ENCODE results near the gene BCKDHA. TPM values are rescaled to one million over a fixed set of nuclear protein-coding genes. Genes with fewer than 3 reads are reported as not detected.

Gene BCKDHA
- total and polyA plus RNA-seq, 7 donors: 19.0 to 35.7 (median 32.9) TPM

DNA sequence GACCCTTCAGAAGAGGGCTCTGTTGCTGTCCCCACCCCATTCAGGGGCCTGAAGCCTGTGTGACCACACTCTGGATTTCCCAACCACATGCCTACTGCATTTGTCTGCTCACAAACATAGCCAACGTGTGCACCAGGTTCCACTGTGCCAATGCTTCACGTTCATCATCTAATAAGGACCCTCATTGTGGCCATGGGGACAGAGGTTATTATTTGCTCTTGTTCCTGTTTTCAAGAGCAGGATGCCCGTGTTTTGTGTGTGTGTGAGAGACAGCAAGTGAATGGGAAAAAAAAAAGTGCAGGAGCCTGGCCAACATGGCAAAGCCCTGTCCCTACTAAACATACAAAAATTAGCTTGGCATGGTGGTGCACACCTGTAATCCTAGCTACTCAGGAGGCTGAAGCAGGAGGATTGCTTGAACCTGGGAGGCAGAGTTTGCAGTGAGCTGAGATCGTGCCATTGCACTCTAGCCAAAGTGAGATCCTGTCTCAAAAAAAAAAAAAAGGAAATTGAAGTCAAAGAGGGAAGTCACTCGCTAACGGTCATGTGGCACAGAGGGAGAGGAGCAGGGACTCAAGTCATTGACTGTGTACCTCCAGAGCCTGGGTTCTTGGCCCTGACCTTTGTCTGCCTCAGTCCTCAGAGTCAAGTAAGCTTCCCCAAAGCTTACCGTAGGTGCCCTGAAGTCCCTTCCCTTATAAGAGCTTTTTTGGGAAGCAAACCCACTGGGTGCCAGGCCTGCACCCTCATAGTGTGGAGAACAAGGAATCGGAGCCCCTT, 22.7 kb downstream of the BCKDHA start:
- TF ChIP-seq EP300 (IDR thresholded peaks at IDR 0.05) (no peak), POLR2A (IDR thresholded peaks at IDR 0.05) (no peak), POLR2AphosphoS5 (IDR thresholded peaks at IDR 0.05) (no peak)
- TF ChIP-seq, protein P1, sequence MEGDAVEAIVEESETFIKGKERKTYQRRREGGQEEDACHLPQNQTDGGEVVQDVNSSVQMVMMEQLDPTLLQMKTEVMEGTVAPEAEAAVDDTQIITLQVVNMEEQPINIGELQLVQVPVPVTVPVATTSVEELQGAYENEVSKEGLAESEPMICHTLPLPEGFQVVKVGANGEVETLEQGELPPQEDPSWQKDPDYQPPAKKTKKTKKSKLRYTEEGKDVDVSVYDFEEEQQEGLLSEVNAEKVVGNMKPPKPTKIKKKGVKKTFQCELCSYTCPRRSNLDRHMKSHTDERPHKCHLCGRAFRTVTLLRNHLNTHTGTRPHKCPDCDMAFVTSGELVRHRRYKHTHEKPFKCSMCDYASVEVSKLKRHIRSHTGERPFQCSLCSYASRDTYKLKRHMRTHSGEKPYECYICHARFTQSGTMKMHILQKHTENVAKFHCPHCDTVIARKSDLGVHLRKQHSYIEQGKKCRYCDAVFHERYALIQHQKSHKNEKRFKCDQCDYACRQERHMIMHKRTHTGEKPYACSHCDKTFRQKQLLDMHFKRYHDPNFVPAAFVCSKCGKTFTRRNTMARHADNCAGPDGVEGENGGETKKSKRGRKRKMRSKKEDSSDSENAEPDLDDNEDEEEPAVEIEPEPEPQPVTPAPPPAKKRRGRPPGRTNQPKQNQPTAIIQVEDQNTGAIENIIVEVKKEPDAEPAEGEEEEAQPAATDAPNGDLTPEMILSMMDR (IDR thresholded peaks at IDR 0.05): no peak
- Histone ChIP-seq H3K4me3 (no peak overlapping the region), H3K9me3 (no peaks in the 10 kb centered on the region), H3K4me1 (peaks cover 0 to 8% (median 2%) of the 10 kb centered on the region in 4 donors), H3K27ac (no peak overlapping the region), H3K36me3 (peaks cover 34 to 95% (median 40%) of the 10 kb centered on the region in 4 donors), H3K27me3 (no peaks in the 10 kb centered on the region)
- intact Hi-C loops (cut with DNase I): no loop called here
- no peak for DNase-seq
- 61 to 71% methylated on average over 8 of the region's 8 CpGs for whole genome bisulfite sequencing, 2 donors

DNA sequence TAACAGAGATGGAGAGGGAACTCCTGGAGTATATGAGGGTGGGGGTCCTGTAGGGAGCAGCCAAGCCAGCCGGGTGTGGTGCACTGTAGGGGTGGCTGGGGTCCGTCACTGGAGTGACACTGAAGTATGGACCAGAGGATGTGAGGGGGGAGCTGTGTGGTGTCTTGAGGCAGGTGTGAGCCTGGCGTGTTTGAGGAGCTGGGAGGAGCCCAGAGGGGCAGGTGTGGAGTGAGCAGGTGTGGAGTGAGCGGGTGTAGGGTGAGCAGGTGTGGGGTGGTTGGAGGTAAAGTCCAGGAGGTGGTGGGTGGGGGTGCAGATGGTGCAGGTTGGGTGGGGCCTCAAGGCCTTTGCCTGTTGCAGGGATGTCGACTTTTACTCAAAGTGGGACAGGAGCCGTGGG, 23.7 kb downstream of the BCKDHA start:
- intact Hi-C loops (cut with DNase I): no loop called here
- H3K27me3 ChIP-seq: no peaks in the 10 kb centered on the region
- 13 to 70% methylated on average over 6 of the region's 6 CpGs for WGBS, 2 donors
- TF ChIP-seq POLR2A (IDR thresholded peaks at IDR 0.05) (no peak), EP300 (IDR thresholded peaks at IDR 0.05) (no peak), POLR2AphosphoS5 (IDR thresholded peaks at IDR 0.05) (no peak)
- TF ChIP-seq, protein P1 (IDR thresholded peaks at IDR 0.05): no peak
- no peak overlapping the region for H3K4me3 ChIP-seq
- H3K27ac ChIP-seq: no peak overlapping the region
- H3K9me3 ChIP-seq: no peaks in the 10 kb centered on the region
- DNase-seq: no peak
- peaks cover 33 to 93% (median 40%) of the 10 kb centered on the region in 4 donors for H3K36me3 ChIP-seq
- H3K4me1 ChIP-seq: peaks cover 0 to 17% (median 11%) of the 10 kb centered on the region in 4 donors

DNA sequence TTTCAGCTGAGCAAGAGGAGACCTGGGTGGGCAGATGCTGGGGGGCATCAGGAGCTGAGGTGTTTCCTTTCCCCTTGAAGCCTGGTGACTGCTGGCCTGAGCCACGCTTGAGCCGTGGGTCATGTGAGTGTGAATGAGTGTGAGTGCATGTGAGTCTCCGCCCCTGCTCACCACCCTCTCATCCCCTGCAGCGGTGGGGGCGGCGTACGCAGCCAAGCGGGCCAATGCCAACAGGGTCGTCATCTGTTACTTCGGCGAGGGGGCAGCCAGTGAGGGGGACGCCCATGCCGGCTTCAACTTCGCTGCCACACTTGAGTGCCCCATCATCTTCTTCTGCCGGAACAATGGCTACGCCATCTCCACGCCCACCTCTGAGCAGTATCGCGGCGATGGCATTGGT, 24.4 kb downstream of the BCKDHA start:
- no peak overlapping the region for H3K4me3 ChIP-seq
- intact Hi-C loops (cut with DNase I): no loop called here
- H3K27ac ChIP-seq: no peak overlapping the region
- peaks cover 28 to 87% (median 38%) of the 10 kb centered on the region in 4 donors for H3K36me3 ChIP-seq
- peaks cover 0 to 24% (median 18%) of the 10 kb centered on the region in 4 donors for H3K4me1 ChIP-seq
- no peaks in the 10 kb centered on the region for H3K27me3 ChIP-seq
- H3K9me3 ChIP-seq: no peaks in the 10 kb centered on the region
- no peak for TF ChIP-seq POLR2AphosphoS5 (IDR thresholded peaks at IDR 0.05)
- DNase-seq: no peak
- 96% methylated on average over 20 of the region's 20 CpGs for WGBS, 2 donors

DNA sequence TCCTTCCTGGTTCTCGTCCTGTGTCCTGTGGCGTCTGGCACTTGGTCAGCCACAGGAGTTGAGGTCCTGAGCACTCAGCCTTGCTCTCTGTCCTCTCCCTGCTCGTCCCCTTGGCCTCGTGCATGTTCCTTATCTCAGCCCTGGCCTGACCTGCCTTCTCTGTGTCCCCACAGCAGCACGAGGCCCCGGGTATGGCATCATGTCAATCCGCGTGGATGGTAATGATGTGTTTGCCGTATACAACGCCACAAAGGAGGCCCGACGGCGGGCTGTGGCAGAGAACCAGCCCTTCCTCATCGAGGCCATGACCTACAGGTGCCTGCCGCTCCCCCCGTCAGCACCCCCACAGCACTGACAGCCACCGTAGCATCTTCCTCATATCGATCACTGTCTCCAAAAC, 24.8 kb downstream of the BCKDHA start:
- intact Hi-C loops (cut with DNase I): no loop called here
- H3K27ac ChIP-seq: no peak overlapping the region
- 88 to 89% methylated on average over 18 of the region's 18 CpGs for WGBS, 2 donors
- no peak overlapping the region for H3K4me3 ChIP-seq
- H3K4me1 ChIP-seq: peaks cover 0 to 26% (median 20%) of the 10 kb centered on the region in 4 donors
- no peaks in the 10 kb centered on the region for H3K27me3 ChIP-seq
- DNase-seq: no peak
- no peaks in the 10 kb centered on the region for H3K9me3 ChIP-seq
- no peak for TF ChIP-seq POLR2AphosphoS5 (IDR thresholded peaks at IDR 0.05)
- TF ChIP-seq, protein P1 (IDR thresholded peaks at IDR 0.05): no peak
- no peak for TF ChIP-seq EP300 (IDR thresholded peaks at IDR 0.05)
- TF ChIP-seq POLR2A (IDR thresholded peaks at IDR 0.05): no peak
- H3K36me3 ChIP-seq: peaks cover 28 to 82% (median 36%) of the 10 kb centered on the region in 4 donors

DNA sequence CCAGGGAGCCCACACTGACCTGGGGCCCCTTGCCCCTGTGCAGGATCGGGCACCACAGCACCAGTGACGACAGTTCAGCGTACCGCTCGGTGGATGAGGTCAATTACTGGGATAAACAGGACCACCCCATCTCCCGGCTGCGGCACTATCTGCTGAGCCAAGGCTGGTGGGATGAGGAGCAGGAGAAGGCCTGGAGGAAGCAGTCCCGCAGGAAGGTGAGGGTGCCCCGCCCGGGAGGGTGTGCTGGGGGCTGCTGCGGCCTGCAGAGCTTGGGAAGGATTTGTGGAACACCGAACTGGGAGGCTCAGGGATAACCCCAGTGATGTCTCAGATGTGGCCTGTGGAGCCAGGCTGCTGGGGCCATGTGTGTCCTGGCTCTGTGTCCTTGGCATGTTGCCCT, 25.3 kb downstream of the BCKDHA start:
- 91 to 95% methylated on average over 12 of the region's 12 CpGs for WGBS, 2 donors
- Histone ChIP-seq H3K27me3 (no peaks in the 10 kb centered on the region), H3K4me3 (no peak overlapping the region), H3K9me3 (no peaks in the 10 kb centered on the region), H3K4me1 (peaks cover 0 to 31% (median 25%) of the 10 kb centered on the region in 4 donors), H3K36me3 (peaks cover 28 to 78% (median 35%) of the 10 kb centered on the region in 4 donors), H3K27ac (no peak overlapping the region)
- intact Hi-C loops (cut with DNase I): no loop called here
- TF ChIP-seq POLR2AphosphoS5 (IDR thresholded peaks at IDR 0.05): no peak
- TF ChIP-seq, protein P1 (IDR thresholded peaks at IDR 0.05): no peak
- TF ChIP-seq EP300 (IDR thresholded peaks at IDR 0.05): no peak
- no peak for TF ChIP-seq POLR2A (IDR thresholded peaks at IDR 0.05)
- no peak for DNase-seq
